Astrocyte (in vitro differentiated cells and primary cell): ENCODE results near the gene ETNK1.

Source experiments
- EZH2 ChIP-seq: IDR thresholded peaks from 2 replicates; pipeline ENCODE4 v1.6.1; 2012; ENCODE audit warnings: mild to moderate bottlenecking, low read length, inconsistent platforms; ENCODE audit not compliant: insufficient read depth
- TF ChIP-seq, protein P1 (sequence below): IDR thresholded peaks from 2 replicates; pipeline ENCODE4 v1.5.1; 2011; ENCODE audit warnings: low read depth, mild to moderate bottlenecking, inconsistent platforms, low read length, moderate library complexity; ENCODE audit not compliant: insufficient read depth

DNA sequence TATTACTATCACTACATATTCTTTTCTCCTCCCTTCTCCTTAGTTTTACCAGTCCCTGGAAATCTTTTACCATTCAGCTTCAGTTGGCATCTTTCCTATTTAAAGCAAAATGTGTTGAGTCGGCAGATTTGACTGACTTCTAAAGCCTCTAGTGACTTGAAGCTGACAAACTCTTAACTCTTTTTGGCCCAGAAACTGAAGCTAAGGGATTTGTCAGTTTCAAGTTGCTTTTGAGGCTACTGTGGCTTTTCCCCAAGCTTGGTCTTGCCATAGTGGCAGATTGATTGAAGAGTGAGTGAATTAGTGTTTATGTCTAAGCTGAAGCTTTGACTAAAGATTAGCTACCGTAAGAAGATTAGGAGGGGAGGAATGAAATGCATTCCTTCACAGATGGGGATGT, 104.0 kb downstream of the ETNK1 start:
- TF ChIP-seq, protein P1, sequence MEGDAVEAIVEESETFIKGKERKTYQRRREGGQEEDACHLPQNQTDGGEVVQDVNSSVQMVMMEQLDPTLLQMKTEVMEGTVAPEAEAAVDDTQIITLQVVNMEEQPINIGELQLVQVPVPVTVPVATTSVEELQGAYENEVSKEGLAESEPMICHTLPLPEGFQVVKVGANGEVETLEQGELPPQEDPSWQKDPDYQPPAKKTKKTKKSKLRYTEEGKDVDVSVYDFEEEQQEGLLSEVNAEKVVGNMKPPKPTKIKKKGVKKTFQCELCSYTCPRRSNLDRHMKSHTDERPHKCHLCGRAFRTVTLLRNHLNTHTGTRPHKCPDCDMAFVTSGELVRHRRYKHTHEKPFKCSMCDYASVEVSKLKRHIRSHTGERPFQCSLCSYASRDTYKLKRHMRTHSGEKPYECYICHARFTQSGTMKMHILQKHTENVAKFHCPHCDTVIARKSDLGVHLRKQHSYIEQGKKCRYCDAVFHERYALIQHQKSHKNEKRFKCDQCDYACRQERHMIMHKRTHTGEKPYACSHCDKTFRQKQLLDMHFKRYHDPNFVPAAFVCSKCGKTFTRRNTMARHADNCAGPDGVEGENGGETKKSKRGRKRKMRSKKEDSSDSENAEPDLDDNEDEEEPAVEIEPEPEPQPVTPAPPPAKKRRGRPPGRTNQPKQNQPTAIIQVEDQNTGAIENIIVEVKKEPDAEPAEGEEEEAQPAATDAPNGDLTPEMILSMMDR: no peak
- no peak for TF ChIP-seq EZH2
